Measurements from ENCODE around the gene CETN1. TPM values are rescaled to one million over a fixed set of nuclear protein-coding genes. Genes with fewer than 3 reads are reported as not detected.

Gene CETN1
- total RNA-seq, 6 donors from 2014 or later: not detected

DNA sequence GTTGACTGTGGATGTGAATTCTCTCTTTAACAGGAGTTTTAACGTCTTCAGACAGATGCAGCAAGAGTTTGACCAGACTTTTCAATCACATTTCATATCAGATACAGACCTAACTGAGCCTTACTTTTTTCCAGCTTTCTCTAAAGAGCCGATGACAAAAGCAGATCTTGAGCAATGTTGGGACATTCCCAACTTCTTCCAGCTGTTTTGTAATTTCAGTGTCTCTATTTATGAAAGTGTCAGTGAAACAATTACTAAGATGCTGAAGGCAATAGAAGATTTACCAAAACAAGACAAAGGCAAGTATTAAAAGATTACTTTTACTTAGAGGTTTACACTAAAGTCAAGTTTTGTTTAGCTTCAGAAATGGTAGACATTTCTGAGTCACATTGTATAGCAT, 47.1 kb downstream of the CETN1 start:
- no peaks in the 10 kb centered on the region for H3K9me3 ChIP-seq
- TF ChIP-seq POLR2A (IDR thresholded peaks at IDR 0.05) (no peak), POLR2AphosphoS5 (IDR thresholded peaks at IDR 0.05) (no peak), EP300 (IDR thresholded peaks at IDR 0.05) (no peak)
- TF ChIP-seq, protein P1, sequence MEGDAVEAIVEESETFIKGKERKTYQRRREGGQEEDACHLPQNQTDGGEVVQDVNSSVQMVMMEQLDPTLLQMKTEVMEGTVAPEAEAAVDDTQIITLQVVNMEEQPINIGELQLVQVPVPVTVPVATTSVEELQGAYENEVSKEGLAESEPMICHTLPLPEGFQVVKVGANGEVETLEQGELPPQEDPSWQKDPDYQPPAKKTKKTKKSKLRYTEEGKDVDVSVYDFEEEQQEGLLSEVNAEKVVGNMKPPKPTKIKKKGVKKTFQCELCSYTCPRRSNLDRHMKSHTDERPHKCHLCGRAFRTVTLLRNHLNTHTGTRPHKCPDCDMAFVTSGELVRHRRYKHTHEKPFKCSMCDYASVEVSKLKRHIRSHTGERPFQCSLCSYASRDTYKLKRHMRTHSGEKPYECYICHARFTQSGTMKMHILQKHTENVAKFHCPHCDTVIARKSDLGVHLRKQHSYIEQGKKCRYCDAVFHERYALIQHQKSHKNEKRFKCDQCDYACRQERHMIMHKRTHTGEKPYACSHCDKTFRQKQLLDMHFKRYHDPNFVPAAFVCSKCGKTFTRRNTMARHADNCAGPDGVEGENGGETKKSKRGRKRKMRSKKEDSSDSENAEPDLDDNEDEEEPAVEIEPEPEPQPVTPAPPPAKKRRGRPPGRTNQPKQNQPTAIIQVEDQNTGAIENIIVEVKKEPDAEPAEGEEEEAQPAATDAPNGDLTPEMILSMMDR (IDR thresholded peaks at IDR 0.05): no peak
- 68 to 71% methylated on average over 2 of the region's 2 CpGs for WGBS, 2 donors
- no peaks in the 10 kb centered on the region for H3K36me3 ChIP-seq
- H3K4me1 ChIP-seq: peaks cover 0 to 3% (median 0%) of the 10 kb centered on the region in 4 donors
- H3K4me3 ChIP-seq: no peak overlapping the region
- DNase-seq (no peak), ATAC-seq (ENCODE audit: low FRiP score in 2 of 2) (no peak)
- no peaks in the 10 kb centered on the region for H3K27me3 ChIP-seq
- no peak overlapping the region for H3K27ac ChIP-seq

DNA sequence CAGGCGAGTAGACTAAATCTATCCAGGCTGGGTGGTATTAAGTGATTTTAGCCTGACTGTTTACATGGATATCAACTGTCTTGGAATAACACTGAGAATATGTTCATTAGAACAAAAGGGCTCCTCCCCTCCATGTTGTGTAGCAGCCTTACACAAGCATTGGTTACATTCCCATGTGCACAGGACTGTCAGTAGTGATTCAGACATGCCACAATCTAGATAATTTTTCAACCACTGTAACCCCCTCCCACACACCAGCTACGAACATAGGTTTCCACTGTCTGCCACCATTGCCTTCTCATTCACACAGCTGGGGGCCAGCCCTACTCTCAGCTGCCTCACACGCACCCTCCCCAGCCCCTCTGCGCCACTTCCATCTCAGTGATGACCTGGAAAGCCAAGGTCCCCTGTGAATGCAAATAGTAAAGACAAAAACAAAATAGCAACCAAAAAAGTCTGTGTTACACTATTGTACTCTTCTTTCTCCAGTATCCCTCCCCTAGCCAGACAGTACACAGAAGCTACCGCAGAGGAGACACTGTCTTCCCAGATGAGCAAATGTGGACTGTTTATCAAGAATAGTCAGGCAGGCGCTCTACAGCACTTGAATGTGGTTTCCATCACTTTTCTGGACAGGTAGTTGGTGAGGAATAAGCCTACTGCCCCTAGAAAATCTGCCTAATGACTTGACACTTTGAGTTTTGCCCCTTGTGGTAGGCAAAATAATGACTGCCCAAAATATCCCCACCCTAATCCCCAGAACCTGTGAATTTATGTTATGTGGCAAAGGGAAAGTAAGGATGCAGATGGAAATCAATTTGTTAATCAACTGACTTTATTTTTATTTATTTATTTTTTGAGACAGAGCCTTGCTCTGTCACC, 49.3 kb downstream of the CETN1 start:
- Histone ChIP-seq H3K27ac (no peak overlapping the region), H3K36me3 (no peaks in the 10 kb centered on the region), H3K4me1 (no peaks in the 10 kb centered on the region), H3K27me3 (no peaks in the 10 kb centered on the region), H3K9me3 (no peaks in the 10 kb centered on the region), H3K4me3 (no peak overlapping the region)
- no peak for ATAC-seq (ENCODE audit: low FRiP score in 2 of 2)
- no peak for DNase-seq
- no peak for TF ChIP-seq EP300 (IDR thresholded peaks at IDR 0.05)
- TF ChIP-seq, protein P1 (IDR thresholded peaks at IDR 0.05): peak in 1 of 6 experiments; percentile 11
- WGBS, 2 donors: 85 to 93% methylated on average over 6 of the region's 6 CpGs

DNA sequence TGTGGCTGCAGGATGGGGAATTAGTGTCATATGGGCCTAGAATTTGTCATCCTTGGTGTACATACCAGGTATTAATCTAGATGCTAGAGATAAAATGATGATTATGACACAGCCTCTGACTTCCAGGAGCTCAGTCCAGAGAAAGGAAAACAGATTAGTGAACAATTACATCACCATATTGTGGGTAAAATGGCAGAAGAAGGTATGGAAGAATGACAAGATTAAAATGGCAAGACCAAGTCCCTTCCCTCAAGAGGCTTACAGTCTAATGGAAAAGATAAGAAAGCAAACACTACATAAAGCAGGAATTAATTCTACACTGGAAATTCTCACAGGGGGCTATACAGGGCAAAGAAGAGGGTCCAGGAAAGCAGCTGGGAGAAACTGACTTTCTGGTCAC, 51.4 kb downstream of the CETN1 start:
- Histone ChIP-seq H3K9me3 (no peaks in the 10 kb centered on the region), H3K4me3 (no peak overlapping the region), H3K36me3 (no peaks in the 10 kb centered on the region), H3K4me1 (no peaks in the 10 kb centered on the region), H3K27me3 (no peaks in the 10 kb centered on the region), H3K27ac (no peak overlapping the region)
- no peak for DNase-seq
- ATAC-seq (ENCODE audit: low FRiP score in 2 of 2): no peak
- TF ChIP-seq, protein P1 (IDR thresholded peaks at IDR 0.05): no peak
- TF ChIP-seq POLR2A (IDR thresholded peaks at IDR 0.05) (no peak), EP300 (IDR thresholded peaks at IDR 0.05) (no peak), POLR2AphosphoS5 (IDR thresholded peaks at IDR 0.05) (no peak)

Other genes starting within 250 kb of the CETN1 start
- 10 to 100 TPM; 29.3 to 72.2 (median 47.0) TPM for gene COLEC12, start 79.7 kb upstream of the CETN1 start, total RNA-seq
- gene CLUL1, start 16.6 kb downstream of the CETN1 start, total RNA-seq: 10 to 100 TPM in 2 of 6 donors, 1 to 10 TPM in 3, not detected in 1; 1.7 to 27.2 (median 3.0) TPM
- gene TYMS, start 77.3 kb downstream of the CETN1 start, total RNA-seq: 10 to 100 TPM in 2 of 6 donors, 1 to 10 TPM in 3, not detected in 1; 5.2 to 16.3 (median 7.6) TPM
- 100 to 1,000 TPM in 3 of 6 donors, 10 to 100 TPM in 3; 66.9 to 296 (median 105) TPM for gene ENOSF1, start 132.2 kb downstream of the CETN1 start, total RNA-seq
- gene YES1, start 231.9 kb downstream of the CETN1 start, total RNA-seq: 100 to 1,000 TPM in 2 of 6 donors, 10 to 100 TPM in 4; 24.1 to 118 (median 55.0) TPM